GM20000 (cell line): ENCODE results near the gene ZNF276.
A peak's percentile ranks its signal among the peaks of the same experiment; 100 is the strongest.
"Not testable (repeated sequence)": the region's sequence is repeated elsewhere in the genome, so short reads cannot be mapped to it uniquely, and the experiment has no call there.

ENCODE experiments used
- DNase-seq: peaks from one replicate; pipeline ENCODE4 v3.0.0; 2012; ENCODE audit warnings: low spot score
- TF ChIP-seq, protein P1 (sequence below): IDR thresholded peaks from 2 replicates; pipeline ENCODE4 v1.5.1; 2012; ENCODE audit warnings: mild to moderate bottlenecking, control low read depth; ENCODE audit errors: extremely low read depth, missing control alignments

ZNF276 gene

DNA sequence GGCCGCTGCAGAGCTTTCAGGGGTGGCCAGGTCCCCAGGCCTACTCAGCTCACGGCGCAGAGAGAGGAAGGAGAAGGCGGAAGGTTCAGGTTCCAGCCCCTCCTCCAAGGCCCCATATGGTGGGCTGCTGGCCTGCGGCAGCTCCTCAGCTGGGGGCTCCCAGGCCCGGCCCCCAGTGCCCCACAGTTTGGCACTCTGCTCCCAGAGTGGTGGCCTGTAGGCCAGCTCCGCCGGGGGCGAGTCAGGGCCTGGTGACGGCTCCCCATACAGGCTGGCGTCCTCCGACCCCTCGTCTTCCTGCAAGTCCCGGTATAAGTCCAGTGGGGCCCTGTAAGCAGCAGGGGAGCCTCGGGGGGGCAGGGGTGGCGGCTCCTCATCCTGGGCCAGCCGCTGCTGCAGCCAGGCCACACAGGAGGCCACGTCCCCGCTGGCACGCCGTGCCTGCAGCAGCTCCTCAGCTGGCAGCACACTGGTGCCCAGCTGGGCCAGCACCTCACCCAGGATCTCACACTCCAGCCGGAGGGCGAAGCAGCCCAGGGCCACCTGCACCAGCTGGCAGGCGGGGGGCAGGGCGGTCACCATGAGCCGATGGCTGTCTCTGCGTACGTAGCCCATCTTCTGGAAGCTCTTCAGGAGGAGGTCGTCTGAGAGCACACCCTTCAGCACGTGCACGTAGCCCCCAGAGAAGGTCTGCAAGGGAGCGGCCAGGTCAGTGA lies 23.6 kb upstream of the ZNF276 start:
- TF ChIP-seq, protein P1, sequence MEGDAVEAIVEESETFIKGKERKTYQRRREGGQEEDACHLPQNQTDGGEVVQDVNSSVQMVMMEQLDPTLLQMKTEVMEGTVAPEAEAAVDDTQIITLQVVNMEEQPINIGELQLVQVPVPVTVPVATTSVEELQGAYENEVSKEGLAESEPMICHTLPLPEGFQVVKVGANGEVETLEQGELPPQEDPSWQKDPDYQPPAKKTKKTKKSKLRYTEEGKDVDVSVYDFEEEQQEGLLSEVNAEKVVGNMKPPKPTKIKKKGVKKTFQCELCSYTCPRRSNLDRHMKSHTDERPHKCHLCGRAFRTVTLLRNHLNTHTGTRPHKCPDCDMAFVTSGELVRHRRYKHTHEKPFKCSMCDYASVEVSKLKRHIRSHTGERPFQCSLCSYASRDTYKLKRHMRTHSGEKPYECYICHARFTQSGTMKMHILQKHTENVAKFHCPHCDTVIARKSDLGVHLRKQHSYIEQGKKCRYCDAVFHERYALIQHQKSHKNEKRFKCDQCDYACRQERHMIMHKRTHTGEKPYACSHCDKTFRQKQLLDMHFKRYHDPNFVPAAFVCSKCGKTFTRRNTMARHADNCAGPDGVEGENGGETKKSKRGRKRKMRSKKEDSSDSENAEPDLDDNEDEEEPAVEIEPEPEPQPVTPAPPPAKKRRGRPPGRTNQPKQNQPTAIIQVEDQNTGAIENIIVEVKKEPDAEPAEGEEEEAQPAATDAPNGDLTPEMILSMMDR = no peak
- DNase-seq = no peak

DNA sequence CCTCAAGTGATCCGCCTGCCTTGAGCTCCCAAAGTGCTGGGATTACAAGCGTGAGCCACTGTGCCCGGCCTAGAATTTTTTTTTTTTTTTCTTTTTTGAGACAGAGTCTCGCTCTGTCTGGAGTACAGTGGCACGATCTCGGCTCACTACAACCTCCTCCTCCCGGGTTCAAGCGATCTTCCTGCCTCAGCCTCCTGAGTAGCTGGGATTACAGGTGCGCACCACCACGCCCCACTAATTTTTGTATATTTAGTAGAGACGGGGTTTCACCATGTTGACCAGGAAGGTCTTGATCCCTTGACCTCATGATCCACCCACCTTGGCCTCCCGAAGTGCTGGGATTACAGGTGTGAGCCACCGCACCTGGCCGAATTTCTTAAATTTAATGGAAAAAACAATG lies 22.6 kb upstream of the ZNF276 start:
- not testable (repeated sequence) for DNase-seq

DNA sequence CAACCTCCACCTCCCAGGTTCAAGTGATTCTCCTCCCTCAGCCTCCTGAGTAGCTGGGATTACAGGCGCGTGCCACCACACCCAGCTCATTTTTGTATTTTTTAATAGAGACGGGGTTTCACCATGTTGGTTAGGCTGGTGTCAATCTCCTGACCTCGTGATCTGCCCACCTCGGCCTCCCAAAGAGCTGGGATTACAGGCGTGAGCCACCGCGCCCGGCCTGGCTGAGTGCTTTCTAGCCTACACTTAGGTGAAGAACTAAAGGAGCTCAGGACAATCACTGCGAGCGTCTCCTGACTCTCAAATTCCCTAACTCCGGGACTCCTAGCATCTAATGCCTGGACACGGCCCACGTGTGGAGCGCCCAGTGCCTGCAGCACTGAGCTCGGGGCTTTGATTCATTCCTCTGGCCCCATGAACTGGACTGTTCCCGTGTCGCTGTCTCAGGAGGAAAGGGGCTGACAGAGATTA lies 21.7 kb upstream of the ZNF276 start:
- DNase-seq = not testable (repeated sequence)

DNA sequence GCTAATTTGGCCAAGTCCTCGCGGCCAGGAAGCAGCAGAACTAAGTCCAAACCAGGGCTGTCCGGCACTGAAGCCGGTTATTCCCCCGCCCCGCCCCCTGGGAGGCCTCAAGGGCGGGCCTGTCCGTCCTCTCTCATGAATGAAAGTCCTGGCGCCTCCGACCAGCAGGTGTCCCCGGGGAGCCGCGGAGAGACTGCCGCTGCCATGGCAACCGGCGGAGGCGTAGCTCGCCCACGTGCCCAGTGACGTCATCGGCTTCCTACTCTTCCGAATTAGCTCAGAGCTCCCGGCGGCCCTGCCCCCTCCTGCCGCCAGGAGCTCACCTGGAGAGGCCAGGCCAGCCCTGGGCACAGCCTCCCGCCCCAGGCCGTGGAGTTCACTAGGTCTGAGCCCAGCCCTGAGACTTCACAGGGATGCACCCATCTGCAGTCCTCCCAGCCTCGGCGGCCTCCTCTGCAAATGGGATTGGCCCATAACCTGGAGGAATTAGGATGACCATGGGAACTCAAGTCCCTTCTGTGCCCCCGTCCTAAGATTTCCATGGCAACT lies 21.2 kb upstream of the ZNF276 start:
- DNase-seq = peak; percentile 99
- TF ChIP-seq, protein P1 = peak; percentile 64

DNA sequence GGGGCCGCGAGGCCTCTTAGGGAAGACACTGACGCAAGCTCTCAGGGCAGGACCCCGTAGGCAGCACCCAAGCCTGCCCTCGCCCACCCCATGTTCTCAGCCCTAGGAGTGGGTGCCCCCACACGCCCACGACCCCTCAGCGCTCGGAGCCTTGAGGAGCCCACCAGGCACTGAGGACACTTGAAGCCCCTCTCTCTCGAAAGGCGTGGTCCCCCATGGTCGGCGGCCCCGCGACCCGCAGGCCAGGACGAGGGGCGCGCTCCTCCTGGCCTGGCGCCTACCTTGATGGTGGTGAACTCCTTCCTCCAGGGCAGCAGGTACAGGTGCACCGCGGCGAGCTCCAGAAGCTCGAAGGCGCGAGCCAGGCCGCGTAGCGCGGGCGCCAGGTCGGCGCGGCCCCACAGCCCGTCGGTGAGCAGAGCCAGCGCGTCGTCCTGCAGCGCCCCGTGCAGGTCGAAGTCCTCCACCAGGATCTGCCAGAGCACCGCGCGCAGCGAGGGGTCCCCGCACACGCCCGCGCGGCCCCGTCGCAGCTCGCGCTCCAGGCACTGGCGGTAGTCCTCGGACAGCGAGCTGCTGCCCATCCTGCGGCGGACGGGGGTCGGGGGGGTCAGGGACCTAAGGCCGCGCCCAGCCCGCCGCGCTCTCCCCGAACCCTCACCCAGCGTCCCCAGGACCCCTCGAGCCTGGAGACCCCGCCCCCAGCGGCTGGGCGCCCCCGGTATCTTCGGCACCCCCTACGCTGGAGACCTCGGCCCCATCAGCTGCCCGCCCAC lies 20.5 kb upstream of the ZNF276 start:
- DNase-seq = peak; percentile 72

DNA sequence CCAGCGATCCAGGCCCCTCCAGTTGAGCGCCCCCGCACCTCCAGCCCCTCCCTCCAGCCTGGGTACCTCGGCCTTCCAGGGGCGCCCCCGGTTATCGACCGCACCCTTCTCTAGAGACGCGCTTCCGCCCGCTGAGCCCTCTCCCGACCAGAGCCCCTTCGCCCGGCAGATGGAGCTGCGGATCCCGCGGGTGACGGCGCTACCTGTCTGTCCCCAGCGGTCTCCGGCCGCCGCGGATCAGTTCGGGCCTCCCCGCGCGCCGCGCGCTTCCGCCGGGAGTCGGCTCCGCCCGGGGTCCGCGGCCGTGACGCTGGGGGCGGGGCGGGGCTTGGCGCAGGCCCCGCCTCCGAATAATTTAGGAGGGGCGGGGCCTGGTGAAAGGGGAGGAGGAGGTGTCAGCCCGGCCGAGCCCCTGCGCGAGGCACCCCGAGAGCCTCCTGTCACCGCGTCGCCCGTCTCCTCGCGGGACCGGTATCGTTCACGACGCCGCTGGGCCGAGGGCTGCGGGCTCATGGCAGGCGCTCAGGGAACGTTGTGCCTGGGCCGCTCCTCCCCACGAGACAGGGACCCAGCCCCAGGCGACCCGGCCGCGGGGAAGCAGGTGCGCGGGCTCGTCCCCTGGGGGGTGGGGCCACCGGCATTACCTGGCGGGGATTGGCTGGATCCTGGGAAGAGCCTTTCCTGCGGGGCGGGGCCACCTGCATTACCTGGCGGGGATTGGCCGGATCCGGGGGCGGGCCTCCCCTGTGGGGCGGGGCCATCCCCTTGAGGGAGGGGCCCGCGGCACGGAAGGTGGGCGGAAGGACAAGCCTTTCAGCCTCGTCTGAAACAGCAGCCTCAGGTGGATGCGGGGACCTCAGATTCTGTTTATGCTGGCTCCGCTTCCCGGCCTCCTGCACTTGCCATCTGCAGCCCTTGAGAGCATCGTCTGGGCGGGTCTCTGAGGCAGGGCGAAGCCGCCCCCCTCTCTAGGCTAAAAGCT lies 19.6 kb upstream of the ZNF276 start, which contains the start of gene SPATA2L:
SPATA2L (minus strand) TSS at position 281 of the 982 bp plus-strand sequence. CDS start 473 bp downstream, outside the sequence.
- TF ChIP-seq, protein P1 = peak; percentile 43
- peak; percentile 99 for DNase-seq

More for the DNA sequence above, 20.5 kb upstream of the ZNF276 start:
- TF ChIP-seq, protein P1 = peak; percentile 24

DNA sequence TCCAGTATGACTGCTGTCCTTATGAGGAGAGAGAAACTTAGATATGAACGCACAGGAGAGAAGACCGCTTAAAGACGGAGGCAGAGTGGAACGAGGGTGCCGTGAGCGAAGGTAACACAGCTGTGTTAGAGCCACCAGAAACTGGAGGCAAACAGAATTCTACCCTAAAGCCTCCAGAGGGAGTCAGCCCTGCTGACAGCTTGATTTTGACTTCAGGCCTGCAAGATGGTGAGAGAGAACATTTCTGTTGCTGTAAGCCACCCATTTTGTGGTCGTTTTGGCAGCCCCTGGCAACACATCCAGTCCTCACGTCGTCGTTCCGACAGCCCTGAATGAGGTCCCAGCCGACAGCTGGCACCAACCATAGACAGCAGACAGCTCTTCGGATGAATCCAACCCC lies 17.1 kb upstream of the ZNF276 start:
- DNase-seq = no peak
- TF ChIP-seq, protein P1 = no peak
